Transverse colon (tissue), 4 donors: ENCODE results near the gene ZNF729. TPM values are rescaled to one million over a fixed set of nuclear protein-coding genes. Genes with fewer than 3 reads are reported as not detected.

Experiments used
- DNase-seq: peaks from one replicate; pipeline ENCODE4 v3.0.0-alpha.2; 2019
- H3K27ac ChIP-seq, 4 donors: fragments of 200-600 bp; sonication (generic); 2 replicates each; pipeline ENCODE4 v1.5.1; 2016 to 2018; ENCODE audit warnings: inconsistent platforms in 4 of 4
- H3K27me3 ChIP-seq: fragments of 200-600 bp; sonication (generic); 2 replicates; pipeline ENCODE4 v1.5.1; 2017; ENCODE audit warnings: inconsistent platforms
- H3K36me3 ChIP-seq, 4 donors: fragments of 200-600 bp; sonication (generic); 2 replicates each; pipeline ENCODE4 v1.5.1; 2017 to 2019; ENCODE audit warnings: inconsistent platforms in 4 of 4
- H3K4me1 ChIP-seq, 4 donors: fragments of 200-600 bp; sonication (generic); 2 replicates each; pipeline ENCODE4 v1.5.1; 2017 to 2020; ENCODE audit warnings: inconsistent platforms in 4 of 4
- H3K4me3 ChIP-seq, 4 donors: fragments of 200-600 bp; sonication (generic); 1 replicate in 1 of 4; 2 replicates in 3 of 4; pipeline versions ENCODE4 v1.5.1 to v1.6.1; 2017 to 2019; ENCODE audit warnings: inconsistent platforms in 4 of 4
- H3K9me3 ChIP-seq, 2 donors: fragments of 200-600 bp; sonication (generic); 2 replicates each; pipeline ENCODE4 v1.5.1; 2017 to 2019; ENCODE audit warnings: inconsistent platforms in 2 of 2
- CTCF ChIP-seq, 5 experiments: fragments of 200-600 bp in 3 of 5; fragments of 450-650 bp in 2 of 5; sonication (generic) in 3 of 5; IDR thresholded peaks; 1 replicate in 2 of 5; 2 replicates in 3 of 5; pipeline ENCODE4 v1.5.1; 2016 to 2017; ENCODE audit warnings: antibody characterized with exemption in 5 of 5, inconsistent platforms in 3 of 5, mild to moderate bottlenecking in 2 of 5, moderate library complexity in 1 of 5
- EP300 ChIP-seq: sonication (generic); formaldehyde crosslinking; IDR thresholded peaks from one replicate; pipeline ENCODE4 v1.6.1; 2017; ENCODE audit warnings: antibody characterized with exemption, low read depth
- POLR2A ChIP-seq: fragments of 450-650 bp; IDR thresholded peaks from one replicate; pipeline ENCODE4 v1.6.1; 2016; ENCODE audit warnings: antibody characterized with exemption, mild to moderate bottlenecking, moderate library complexity
- POLR2AphosphoS5 ChIP-seq, 3 donors: sonication (generic); formaldehyde crosslinking; IDR thresholded peaks; one replicate each; pipeline ENCODE4 v1.6.1; 2016; ENCODE audit warnings: antibody characterized with exemption in 3 of 3
- WGBS, 2 donors: methylation state at CpG; one replicate each; pipeline ENCODE4 v1.1.5; 2018; ENCODE audit warnings: low coverage in 1 of 2; 5-methylcytosine and 5-hydroxymethylcytosine counted together
- in situ Hi-C, 4 donors: fragments of 200-750 bp; cut with MboI; loops; one replicate each; pipeline versions ENCODE4 v1.15.0 to v1.15.1; 2017; ENCODE audit warnings: low sequenced_read_pairs in 3 of 4, low pct_ligation_motif_present in 1 of 4, low pct_unique_long_range_greater_than_20kb in 1 of 4
- intact Hi-C: fragments of 100-400 bp; cut with DNase I; formaldehyde crosslinking; loops from one replicate; pipeline ENCODE4 v1.15.1; 2023; ENCODE audit warnings: low total_unique reads
- small RNA-seq, 4 donors: library from RNA; depleted of rRNA; stranded (forward); fragments of <200 nt; gene quantifications; one replicate each; pipeline ENCODE3, GENCODE V24; 2016
- total RNA-seq, 4 donors: library from RNA; depleted of rRNA; stranded (reverse); fragments of >200 nt; gene quantifications; one replicate each; pipeline ENCODE4 v1.1.0, GENCODE V29; 2016

ZNF729 gene
- total RNA-seq, 4 donors from 2014 or later = not detected

- no peak for DNase-seq
- no peak for TF ChIP-seq CTCF (IDR thresholded peaks at IDR 0.05)
- TF ChIP-seq POLR2A = no peak
- no peak for TF ChIP-seq EP300
- TF ChIP-seq POLR2AphosphoS5 (IDR thresholded peaks at IDR 0.05) = no peak
- Histone ChIP-seq H3K4me1 (no peaks in the 10 kb centered on the region), H3K9me3 (no peaks in the 10 kb centered on the region), H3K4me3 (no peak overlapping the region), H3K27ac (no peak overlapping the region), H3K27me3 (no peaks in the 10 kb centered on the region), H3K36me3 (no peaks in the 10 kb centered on the region)
- in situ Hi-C loops (no loop called here), intact Hi-C loops (no loop called here)
- WGBS, 2 donors = 70% methylated on average over 3 of the region's 3 CpGs; no CpG with 5 or more reads in 1 of the 2 donors
Observed at GRCh38 chr19:22331521-22331920, 45.3 kb downstream of the ZNF729 start.

- Histone ChIP-seq H3K4me3 (no peak overlapping the region), H3K27ac (no peak overlapping the region), H3K9me3 (no peaks in the 10 kb centered on the region), H3K27me3 (no peaks in the 10 kb centered on the region), H3K4me1 (no peaks in the 10 kb centered on the region), H3K36me3 (no peaks in the 10 kb centered on the region)
- DNase-seq = no peak
- intact Hi-C loops (no loop called here), in situ Hi-C loops (no loop called here)
- TF ChIP-seq POLR2AphosphoS5 (IDR thresholded peaks at IDR 0.05) (no peak), EP300 (no peak), POLR2A (no peak), CTCF (IDR thresholded peaks at IDR 0.05) (no peak)
Observed at GRCh38 chr19:22332924-22333323, 46.7 kb downstream of the ZNF729 start.

GRCh38 chr19:22335716-22336115 is 49.5 kb downstream of the ZNF729 start:
- H3K9me3 ChIP-seq = no peaks in the 10 kb centered on the region
- H3K4me3 ChIP-seq = no peak overlapping the region
- in situ Hi-C loops (no loop called here), intact Hi-C loops (no loop called here)
- no peak for DNase-seq
- 83% methylated on average over 2 of the region's 2 CpGs; no CpG with 5 or more reads in 1 of the 2 donors for WGBS, 2 donors
- no peak overlapping the region for H3K27ac ChIP-seq
- no peaks in the 10 kb centered on the region for H3K4me1 ChIP-seq
- H3K27me3 ChIP-seq = no peaks in the 10 kb centered on the region
- TF ChIP-seq CTCF (IDR thresholded peaks at IDR 0.05) = no peak
- TF ChIP-seq EP300 = no peak
- no peak for TF ChIP-seq POLR2A
- no peak for TF ChIP-seq POLR2AphosphoS5 (IDR thresholded peaks at IDR 0.05)
- H3K36me3 ChIP-seq = no peaks in the 10 kb centered on the region

- no peaks in the 10 kb centered on the region for H3K36me3 ChIP-seq
- no peak for DNase-seq
- in situ Hi-C loops (no loop called here), intact Hi-C loops (no loop called here)
- WGBS, 2 donors = 57% methylated on average over 2 of the region's 2 CpGs; no CpG with 5 or more reads in 1 of the 2 donors
- H3K9me3 ChIP-seq = no peaks in the 10 kb centered on the region
- H3K4me1 ChIP-seq = no peaks in the 10 kb centered on the region
- no peak overlapping the region for H3K27ac ChIP-seq
- TF ChIP-seq CTCF (IDR thresholded peaks at IDR 0.05) (no peak), POLR2A (no peak), EP300 (no peak), POLR2AphosphoS5 (IDR thresholded peaks at IDR 0.05) (no peak)
- no peaks in the 10 kb centered on the region for H3K27me3 ChIP-seq
- no peak overlapping the region for H3K4me3 ChIP-seq
Observed at GRCh38 chr19:22354665-22355064, 68.4 kb downstream of the ZNF729 start.

Small RNA genes within 50 kb of the gene (small RNA-seq; reads per million reads assigned to genes)
- gene AC011494.1 = 0 reads per million in 4 donors

Other genes with a start within 250 kb of the ZNF729 start
- 1 to 10 TPM in 2 of 4 donors, under 1 TPM in 1, not detected in 1; 0.79 to 2.6 (median 1.8) TPM for gene ZNF257, start 234.0 kb upstream of the ZNF729 start, total RNA-seq
- under 1 TPM in 2 of 4 donors, not detected in 2; 0.95 to 0.96 TPM for gene ZNF676, start 89.5 kb upstream of the ZNF729 start, total RNA-seq
- under 1 TPM in 1 of 4 donors, not detected in 3; 0.32 TPM for gene ZNF98, start 135.9 kb downstream of the ZNF729 start, total RNA-seq